ENCODE data around the gene CCL13. TPM values are rescaled to one million over a fixed set of nuclear protein-coding genes. Genes with fewer than 3 reads are reported as not detected.
A peak's percentile ranks its signal among the peaks of the same experiment; 100 is the strongest.

The CCL13 gene
- total RNA-seq, 1 donor from 2014 or later = 10.2 TPM

- no peak for TF ChIP-seq CTCF (IDR thresholded peaks at IDR 0.05)
- Histone ChIP-seq H3K27ac (no peak overlapping the region), H3K9me3 (no peaks in the 10 kb centered on the region), H3K36me3 (no peaks in the 10 kb centered on the region), H3K4me1 (peaks cover 8% of the 10 kb centered on the region), H3K4me3 (no peak overlapping the region), H3K27me3 (no peaks in the 10 kb centered on the region)
- intact Hi-C loops (cut with DNase I) = no loop called here
- no peak for ATAC-seq
- no peak for DNase-seq
These were observed 1.6 kb upstream of the CCL13 start for GRCh38 chr17:34354637-34355036.

- intact Hi-C loops (cut with DNase I) = no loop called here
- ATAC-seq (no peak), DNase-seq (no peak)
- no peak for TF ChIP-seq CTCF (IDR thresholded peaks at IDR 0.05)
- Histone ChIP-seq H3K27me3 (no peaks in the 10 kb centered on the region), H3K36me3 (no peaks in the 10 kb centered on the region), H3K9me3 (no peaks in the 10 kb centered on the region), H3K4me1 (peaks cover 8% of the 10 kb centered on the region), H3K4me3 (no peak overlapping the region), H3K27ac (no peak overlapping the region)
These were observed 1.1 kb downstream of the CCL13 start for GRCh38 chr17:34357398-34357797.

GRCh38 chr17:34358631-34359030 is 2.4 kb downstream of the CCL13 start:
- H3K4me1 ChIP-seq = peaks cover 8% of the 10 kb centered on the region
- ATAC-seq (no peak), DNase-seq (no peak)
- no peaks in the 10 kb centered on the region for H3K27me3 ChIP-seq
- TF ChIP-seq CTCF (IDR thresholded peaks at IDR 0.05) = no peak
- intact Hi-C loops (cut with DNase I) = no loop called here
- H3K4me3 ChIP-seq = no peak overlapping the region
- no peaks in the 10 kb centered on the region for H3K36me3 ChIP-seq
- no peak overlapping the region for H3K27ac ChIP-seq
- H3K9me3 ChIP-seq = no peaks in the 10 kb centered on the region

- Histone ChIP-seq H3K4me3 (no peak overlapping the region), H3K9me3 (no peaks in the 10 kb centered on the region), H3K36me3 (no peaks in the 10 kb centered on the region), H3K27me3 (no peaks in the 10 kb centered on the region), H3K4me1 (no peaks in the 10 kb centered on the region), H3K27ac (no peak overlapping the region)
- intact Hi-C loops (cut with DNase I) = loop anchor here (5.0 kb wide), 1 partner anchor 158 kb away; no protein-coding TSS in a partner anchor
- no peak for DNase-seq
- TF ChIP-seq CTCF (IDR thresholded peaks at IDR 0.05) = no peak
- ATAC-seq = no peak
These were observed 4.5 kb downstream of the CCL13 start for GRCh38 chr17:34360601-34361270.

- TF ChIP-seq CTCF (IDR thresholded peaks at IDR 0.05) = peak; percentile 100
- no peaks in the 10 kb centered on the region for H3K9me3 ChIP-seq
- peak; percentile 97 for ATAC-seq
- intact Hi-C loops (cut with DNase I) = loop anchor here (5.0 kb wide), 1 partner anchor 159 kb away; no protein-coding TSS in a partner anchor
- H3K36me3 ChIP-seq = no peaks in the 10 kb centered on the region
- DNase-seq = peak; percentile 94
- H3K4me1 ChIP-seq = peaks cover 2% of the 10 kb centered on the region
- H3K27ac ChIP-seq = no peak overlapping the region
- H3K27me3 ChIP-seq = no peaks in the 10 kb centered on the region
- no peak overlapping the region for H3K4me3 ChIP-seq
These were observed 5.3 kb downstream of the CCL13 start for GRCh38 chr17:34361478-34362061.
